Measurements from ENCODE around the gene INTS2.

INTS2 gene

GRCh38 chr17:61848896-61849295 is 78.9 kb downstream of the INTS2 start:
- no peak overlapping the region for H3K4me3 ChIP-seq (ENCODE audit: low read depth, low read length)
- TF ChIP-seq CTCF (IDR thresholded peaks at IDR 0.05; ENCODE audit: low read depth, low read length) = no peak

GRCh38 chr17:61848247-61848646 is 79.5 kb downstream of the INTS2 start:
- H3K4me3 ChIP-seq (ENCODE audit: low read depth, low read length) = no peak overlapping the region
- no peak for TF ChIP-seq CTCF (IDR thresholded peaks at IDR 0.05; ENCODE audit: low read depth, low read length)

GRCh38 chr17:61847659-61848058 is 80.1 kb downstream of the INTS2 start:
- no peak overlapping the region for H3K4me3 ChIP-seq (ENCODE audit: low read depth, low read length)
- TF ChIP-seq CTCF (IDR thresholded peaks at IDR 0.05; ENCODE audit: low read depth, low read length) = no peak

- H3K4me3 ChIP-seq (ENCODE audit: low read depth, low read length) = no peak overlapping the region
- TF ChIP-seq CTCF (IDR thresholded peaks at IDR 0.05; ENCODE audit: low read depth, low read length) = no peak
Observed at GRCh38 chr17:61846761-61847375, 80.9 kb downstream of the INTS2 start.

- no peak for TF ChIP-seq CTCF (IDR thresholded peaks at IDR 0.05; ENCODE audit: low read depth, low read length)
- no peak overlapping the region for H3K4me3 ChIP-seq (ENCODE audit: low read depth, low read length)
Observed at GRCh38 chr17:61846088-61846487, 81.7 kb downstream of the INTS2 start.

GRCh38 chr17:61843435-61843834 is 84.3 kb downstream of the INTS2 start:
- no peak for TF ChIP-seq CTCF (IDR thresholded peaks at IDR 0.05; ENCODE audit: low read depth, low read length)
- no peak overlapping the region for H3K4me3 ChIP-seq (ENCODE audit: low read depth, low read length)

GRCh38 chr17:61842899-61843298 is 84.9 kb downstream of the INTS2 start:
- no peak for TF ChIP-seq CTCF (IDR thresholded peaks at IDR 0.05; ENCODE audit: low read depth, low read length)
- no peak overlapping the region for H3K4me3 ChIP-seq (ENCODE audit: low read depth, low read length)
